GM18508 (cell line): ENCODE measurements around the gene FGD5.

Experiments
- ATAC-seq: cut with Tn5 transposase; IDR thresholded peaks from one replicate; pipeline ENCODE4 v1.9.1; 2021; ENCODE audit warnings: moderate number of reproducible peaks; ENCODE audit not compliant: insufficient read depth, unreplicated experiment

FGD5 gene

DNA sequence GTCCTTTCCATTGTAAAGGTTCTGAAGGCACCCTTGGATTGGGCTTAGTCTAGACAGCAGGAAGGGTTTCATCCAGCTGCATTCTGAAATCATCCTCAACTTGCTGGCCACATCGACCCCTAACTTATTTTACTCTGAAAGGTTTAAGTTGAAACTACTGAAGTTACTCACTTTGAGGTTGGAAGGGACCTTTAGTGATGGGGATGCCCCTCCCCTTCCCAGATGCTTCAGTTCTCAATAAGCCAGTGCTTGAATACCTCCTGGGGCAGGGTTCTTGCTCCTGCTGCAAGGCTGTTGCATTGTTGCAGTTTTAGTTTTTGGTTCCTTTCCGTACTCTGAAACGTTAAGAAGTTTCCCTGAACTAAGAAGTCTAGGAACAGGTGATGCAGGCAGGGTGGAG is 26.4 kb downstream of the FGD5 start:
- ATAC-seq, result no peak

DNA sequence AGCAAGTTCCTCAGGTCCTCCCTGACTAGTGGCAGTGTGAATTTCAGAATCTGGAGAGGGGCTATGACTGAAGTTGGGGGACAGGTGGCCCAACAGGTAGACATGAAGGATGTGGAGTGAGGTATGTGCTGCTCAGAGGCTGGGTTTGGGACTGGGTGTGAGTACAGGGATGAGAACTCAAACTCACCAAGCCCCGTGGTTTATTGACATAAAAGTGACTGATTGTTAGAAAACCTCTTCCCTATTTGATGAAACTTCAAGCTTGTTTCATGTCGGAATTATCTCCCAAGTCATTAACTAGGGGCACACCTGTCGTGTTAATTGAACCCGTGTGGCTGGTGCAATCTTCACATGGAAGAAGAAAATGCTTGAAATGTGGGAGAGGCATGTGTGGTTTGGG is 27.1 kb downstream of the FGD5 start:
- ATAC-seq, result no peak

DNA sequence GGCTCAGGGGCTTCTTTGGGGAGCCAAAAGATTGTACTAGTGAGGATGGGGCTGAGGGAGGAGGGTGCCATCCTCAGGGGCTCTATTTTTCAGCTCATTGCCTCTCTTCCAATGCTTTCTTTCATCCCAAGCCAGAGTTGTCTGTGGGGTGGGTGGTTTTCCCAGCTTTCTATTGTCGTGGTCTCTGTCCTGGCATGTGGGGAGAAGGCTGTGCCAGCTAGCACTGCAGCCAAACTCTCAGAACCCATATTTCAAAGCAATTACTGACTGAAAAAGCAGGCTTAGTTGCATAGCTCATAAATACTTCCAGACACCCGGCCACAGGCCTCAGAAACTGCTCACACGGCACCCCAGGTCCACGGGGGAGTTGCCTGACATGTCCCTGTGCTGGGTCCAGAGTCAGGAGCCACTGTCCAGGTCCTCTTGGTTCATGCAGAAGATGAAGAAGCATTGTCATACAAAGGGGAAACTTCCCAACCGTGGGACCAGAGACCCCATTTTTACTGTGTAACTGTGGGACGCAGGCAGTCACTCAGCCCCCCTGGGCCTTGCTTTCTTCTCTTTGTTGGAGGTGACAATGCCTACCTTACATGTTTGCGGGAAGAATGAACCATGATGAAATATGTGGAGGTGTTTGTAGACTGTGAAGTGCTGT is 27.6 kb downstream of the FGD5 start:
- ATAC-seq, result no peak

DNA sequence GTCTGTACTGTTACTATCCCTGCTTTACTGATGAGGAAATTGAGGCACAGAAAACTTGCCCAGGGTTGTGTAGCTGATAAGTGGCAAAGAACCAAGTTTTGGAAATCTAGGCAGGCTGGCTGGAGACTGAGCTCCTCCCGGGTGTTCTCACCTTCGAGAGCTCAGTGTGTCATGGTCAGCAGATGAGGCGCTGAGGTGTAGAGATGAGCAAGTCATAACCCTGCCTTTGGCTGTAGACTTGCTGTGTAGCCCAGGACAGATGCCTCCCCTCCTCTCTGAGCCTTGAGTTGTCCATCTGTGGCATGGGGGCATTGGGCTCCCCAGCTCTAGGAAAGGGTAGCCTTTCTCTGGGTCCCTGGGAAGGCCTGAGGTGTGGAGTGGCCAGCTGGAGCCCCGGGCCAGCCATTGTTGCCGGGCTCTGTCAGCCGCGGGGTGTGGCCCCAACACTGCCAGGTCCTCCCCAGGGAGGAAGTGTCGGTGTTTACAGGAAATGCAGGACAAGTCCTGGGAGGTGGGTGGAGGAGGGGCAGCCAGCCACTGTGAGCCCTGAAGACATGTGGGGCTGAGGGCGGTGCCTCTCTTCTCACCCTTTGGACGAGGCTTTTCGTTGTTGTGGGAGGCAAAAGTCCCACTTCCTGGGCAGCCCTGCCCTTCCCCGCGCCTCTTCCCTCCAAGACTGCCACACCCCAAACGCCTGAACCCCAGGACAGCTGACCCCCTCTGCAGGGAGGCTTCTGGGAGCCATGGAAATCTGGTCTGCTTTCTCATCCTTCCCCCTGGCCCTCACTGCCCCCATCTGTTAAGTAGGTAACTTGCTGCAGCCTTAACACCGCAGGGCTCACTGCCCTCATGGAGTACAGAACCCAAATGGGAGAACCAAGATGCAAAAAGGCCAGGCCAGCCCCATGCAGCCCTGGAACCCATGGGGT is 29.1 kb downstream of the FGD5 start:
- ATAC-seq, result no peak

DNA sequence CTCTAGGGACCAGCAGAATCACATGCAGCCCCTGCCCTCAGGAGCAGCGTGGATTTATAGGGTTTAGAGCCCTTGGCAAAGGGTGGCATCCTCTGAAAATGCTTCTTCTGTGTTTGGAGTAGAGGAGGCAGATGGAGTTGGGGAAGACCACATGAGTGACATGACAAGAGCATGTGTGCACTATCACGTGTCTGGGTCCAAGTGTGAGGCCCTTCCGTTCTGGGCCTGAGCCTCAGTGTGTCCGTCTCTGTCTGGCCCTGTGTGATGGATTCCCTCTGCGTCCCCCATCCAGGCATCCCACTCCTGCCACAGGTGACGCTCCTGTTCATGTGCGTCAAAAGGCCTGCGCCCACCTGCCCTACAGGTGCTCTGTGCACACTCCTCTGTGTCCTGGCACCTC is 30.1 kb downstream of the FGD5 start:
- no peak for ATAC-seq

DNA sequence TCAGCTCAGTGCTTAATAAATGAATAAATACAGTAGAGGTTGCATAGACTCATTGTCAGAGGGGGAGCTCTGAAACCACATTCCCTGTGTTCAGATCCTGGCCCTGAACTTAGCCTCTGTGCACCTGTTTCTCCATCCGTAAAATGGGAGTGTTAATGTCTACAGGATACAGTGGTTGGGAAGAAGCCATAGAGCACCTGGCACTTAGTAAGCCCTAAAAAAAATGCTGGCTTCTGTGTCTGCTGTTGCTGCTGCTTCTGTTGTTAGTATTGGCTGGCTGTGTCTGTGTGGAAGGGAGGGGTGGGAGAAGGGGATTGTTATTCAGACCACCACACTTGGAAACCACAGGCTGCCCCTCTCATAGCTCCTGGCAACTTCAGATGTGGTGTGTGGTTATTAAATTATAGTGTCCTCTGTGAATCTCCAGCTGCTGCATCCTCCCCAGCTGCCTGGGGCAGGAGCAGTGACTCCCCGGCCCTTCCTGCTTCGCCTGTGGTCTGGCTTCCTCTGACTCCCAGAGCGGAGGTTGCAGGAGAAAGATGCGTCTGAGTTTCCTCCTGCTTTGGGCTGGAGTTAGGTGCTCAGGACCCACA is 31.0 kb downstream of the FGD5 start:
- no peak for ATAC-seq

DNA sequence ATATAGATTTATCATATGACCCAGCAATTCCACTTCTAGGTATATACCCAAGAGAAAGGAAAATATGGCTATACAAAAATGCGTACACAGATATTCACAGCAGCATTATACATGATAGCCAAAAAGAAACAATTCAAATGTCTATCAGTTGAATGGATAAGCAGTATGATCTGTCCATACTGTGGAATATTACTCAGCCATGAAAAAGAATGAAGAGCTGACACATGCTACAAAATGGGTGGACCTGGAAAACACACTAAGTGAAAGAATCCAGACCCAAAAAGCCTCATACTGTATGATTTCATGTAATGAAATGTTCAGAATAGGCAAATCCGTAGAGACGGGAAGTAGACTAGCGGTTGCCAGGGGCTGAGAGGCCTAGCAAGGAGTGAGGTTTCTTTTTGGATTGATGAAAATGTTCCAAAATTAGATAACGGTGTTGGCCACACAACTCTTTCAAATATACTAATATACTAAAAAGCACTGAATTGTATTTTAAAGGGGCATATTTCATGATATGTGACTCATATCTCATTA is 33.4 kb downstream of the FGD5 start:
- no peak for ATAC-seq

DNA sequence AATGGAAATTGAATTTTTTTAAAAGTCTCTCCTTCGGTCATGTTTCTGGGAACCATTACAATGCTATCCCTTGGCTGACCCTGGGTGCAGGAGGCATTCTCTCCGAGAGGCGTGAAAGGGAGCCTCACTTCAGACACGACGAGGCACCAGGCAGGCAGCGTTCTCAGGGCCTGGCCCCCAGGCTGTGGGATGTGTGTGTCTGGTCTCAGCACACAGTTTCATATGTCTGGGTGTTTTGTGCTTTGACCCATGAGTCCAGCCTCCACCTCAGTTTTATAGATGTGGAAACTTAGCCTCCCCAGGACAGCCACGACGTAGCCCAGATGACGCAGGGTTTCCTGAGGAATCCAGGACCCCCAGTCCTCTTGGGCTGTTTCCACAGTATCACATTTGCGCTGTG is 34.0 kb downstream of the FGD5 start:
- ATAC-seq, result no peak

DNA sequence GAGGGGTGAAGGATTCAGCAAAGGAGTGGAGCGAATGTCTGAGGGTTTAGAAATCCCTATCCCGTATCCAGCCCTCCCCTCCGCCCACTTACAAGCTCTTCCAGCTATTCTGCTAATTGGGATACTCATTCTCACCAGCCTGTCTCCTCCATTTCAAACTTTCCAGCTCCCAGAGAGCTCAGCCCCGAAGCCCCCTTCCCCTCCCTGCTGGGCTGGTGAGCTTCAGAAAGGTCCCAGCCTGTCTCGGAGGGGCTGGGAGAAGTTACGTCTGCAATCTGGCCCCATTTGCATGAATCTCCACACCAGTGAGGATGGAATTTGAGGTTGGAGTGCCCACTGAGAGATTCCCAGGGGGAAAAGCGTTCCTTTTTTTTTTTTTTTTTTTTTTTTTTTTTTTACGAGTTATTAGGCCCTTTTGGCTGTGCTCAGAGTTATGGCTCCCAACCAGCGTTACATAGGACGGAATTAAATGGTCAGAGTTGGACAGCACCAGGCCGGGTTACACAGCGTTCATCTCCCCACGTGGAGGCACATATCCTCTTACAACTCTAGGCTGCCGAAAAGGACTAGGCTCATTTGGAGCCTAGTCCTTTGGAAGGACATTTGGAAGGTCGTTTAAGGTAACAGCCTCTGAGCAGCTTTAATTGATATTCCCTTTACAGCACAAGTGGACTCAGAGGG is 34.6 kb downstream of the FGD5 start:
- ATAC-seq, result no peak

DNA sequence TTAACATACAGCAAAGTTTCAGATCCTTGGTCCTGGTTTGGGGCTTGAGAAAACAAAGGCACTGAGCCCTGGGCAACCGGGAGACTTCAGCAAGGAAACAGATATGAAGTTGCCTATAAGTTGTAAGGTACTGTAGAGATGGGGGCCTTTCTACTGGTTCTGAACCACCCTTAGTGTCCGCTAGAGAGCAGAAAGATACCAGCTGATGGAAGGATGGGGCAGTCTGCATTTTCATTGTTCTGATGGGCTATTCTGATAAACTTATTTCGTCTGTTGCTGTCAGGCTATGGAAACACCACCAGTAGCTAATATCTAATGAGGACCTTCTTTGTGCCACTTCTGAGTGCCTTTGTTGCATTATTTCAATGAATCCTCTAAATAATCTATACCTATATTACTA is 38.7 kb downstream of the FGD5 start:
- no peak for ATAC-seq

DNA sequence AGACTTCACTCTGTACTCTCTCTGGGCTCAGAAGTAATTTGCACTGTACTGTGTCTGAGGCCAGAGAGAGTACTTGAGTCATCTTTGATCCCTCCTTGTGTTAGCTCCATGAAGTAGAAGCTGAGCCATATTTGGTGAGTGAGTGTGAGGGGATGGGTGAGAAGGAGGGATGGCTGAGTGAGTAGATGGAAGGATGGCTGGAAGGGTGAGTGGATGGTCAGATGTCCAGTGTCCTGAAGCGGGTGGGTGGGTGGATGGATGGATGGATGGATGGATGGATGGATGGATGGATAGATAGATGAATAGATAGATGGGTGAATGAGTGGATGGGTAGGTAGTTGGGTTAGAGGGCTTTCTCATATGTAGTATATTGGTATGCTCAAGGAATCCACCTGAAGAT is 39.3 kb downstream of the FGD5 start:
- no peak for ATAC-seq

DNA sequence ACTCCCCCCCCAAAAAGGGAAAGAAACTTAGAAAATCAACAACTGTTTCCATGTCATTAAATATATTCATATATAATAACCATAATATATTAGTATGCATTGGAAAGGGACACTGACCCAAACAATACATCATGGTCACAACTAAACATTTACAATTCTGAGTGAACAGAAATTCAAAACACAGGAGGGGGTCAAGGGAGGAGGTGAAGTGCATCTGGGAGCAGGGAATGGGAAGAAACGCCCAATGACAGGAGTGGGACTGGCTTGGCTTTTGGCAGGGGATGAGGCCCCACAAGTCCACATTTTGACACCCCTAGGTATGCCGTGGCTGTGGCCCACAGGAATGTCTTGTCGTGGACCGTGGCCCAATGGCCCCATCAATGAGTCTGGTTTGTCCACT is 41.1 kb downstream of the FGD5 start:
- ATAC-seq, result no peak

DNA sequence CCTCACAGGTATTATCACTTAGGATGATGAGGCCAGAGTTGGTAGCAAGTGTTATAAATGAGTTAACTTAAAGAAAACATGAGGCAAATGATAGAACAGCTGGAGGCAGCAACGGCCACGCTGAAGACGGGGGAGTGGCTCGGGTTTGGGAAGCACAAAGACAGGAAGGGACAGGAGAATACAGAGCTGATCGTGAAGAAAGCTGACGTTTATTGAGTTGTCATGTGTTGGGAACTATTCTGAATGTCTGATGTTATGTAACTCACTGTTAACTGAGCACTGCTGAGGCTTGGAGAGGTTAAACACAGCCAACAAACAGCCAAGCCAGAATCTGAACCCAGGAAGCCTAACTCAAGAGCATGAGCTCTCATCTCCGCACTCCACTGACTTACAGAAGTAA is 42.3 kb downstream of the FGD5 start:
- ATAC-seq, result no peak

DNA sequence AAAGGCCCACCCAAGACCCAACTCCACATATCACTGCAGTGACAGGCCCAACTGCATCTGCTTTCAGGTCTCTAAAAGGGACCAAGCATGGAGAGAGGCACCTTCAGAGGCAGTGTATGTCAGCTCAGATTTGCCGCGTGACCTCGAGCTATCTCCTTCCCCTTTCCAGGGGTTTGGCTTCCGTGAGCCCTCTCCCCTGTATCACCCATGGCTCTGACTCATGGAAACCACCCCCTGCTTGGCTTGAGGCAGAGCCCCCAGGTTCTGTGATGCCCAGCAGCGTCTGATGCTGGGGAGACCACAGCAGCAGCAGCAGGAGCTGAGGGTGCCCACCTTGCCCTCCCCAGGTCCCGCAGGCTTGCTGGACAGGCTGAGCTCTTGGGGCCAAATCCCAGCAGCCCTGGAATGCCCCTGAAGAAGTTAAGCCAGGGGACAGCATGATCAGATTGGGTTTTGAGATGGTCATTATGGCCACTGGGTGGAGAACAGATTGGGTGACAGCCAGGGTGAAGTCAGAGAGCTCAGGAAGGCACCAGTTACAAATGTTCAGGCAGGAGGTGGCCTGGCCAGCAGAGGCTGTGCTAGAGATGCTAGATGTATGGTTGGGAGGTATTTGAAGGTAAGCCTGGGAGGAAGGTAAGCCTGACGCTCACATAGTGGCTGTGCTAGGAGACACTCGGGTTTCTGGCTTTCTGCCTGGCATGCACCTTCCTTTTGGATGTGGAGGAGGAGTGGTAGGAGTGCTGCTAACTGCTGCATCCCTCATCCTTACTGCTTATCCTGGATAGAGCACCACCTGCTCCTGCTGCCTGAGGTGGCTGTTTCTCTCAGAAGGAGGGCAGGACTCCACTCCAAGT is 42.9 kb downstream of the FGD5 start:
- ATAC-seq, result no peak

DNA sequence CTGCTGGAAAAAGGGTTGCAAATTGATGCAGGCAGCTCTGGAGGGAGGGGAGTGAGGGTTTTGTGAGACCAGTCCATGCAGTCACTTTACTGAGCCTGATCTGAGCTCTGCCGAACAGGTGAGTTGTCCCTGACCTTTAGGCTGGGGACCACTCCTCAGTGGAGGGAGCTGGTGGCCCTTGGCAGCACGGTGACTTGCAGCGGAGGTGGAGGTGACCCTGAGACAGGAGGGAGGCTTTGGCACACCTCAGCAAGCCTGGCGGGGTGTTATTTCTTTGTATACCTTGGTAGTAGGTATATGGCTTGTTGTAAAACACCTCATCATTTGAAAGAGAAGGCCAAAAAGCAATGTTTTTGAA is 43.5 kb downstream of the FGD5 start:
- ATAC-seq, result no peak

DNA sequence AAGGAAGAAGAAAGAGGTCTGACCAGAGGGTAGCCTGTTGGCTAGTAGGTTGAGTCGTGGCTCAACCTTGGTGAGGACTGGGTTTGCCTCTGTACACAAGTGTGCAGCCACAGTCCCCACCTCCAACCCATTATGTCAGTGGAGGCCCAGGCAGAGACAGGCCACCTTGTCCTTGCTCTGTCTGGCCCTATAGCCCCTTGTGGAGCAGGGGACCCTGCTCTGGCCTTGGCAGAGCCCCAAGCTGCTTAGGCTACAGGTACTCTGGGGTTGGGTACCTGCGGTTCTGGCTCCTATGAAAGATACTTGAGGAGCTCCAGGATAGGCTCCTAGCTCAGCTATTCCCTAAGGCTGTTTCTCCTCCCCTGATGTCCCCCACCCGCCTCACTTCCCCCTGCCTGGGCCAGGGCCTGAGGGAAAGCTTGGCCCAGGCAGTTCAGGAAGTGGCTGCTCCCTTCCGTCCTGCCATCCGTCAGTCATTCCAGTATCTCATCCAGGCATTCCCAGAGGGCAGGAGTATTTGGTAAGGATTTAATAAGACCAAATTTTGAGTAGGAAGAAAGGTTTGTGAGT is 44.0 kb downstream of the FGD5 start:
- ATAC-seq, result no peak

DNA sequence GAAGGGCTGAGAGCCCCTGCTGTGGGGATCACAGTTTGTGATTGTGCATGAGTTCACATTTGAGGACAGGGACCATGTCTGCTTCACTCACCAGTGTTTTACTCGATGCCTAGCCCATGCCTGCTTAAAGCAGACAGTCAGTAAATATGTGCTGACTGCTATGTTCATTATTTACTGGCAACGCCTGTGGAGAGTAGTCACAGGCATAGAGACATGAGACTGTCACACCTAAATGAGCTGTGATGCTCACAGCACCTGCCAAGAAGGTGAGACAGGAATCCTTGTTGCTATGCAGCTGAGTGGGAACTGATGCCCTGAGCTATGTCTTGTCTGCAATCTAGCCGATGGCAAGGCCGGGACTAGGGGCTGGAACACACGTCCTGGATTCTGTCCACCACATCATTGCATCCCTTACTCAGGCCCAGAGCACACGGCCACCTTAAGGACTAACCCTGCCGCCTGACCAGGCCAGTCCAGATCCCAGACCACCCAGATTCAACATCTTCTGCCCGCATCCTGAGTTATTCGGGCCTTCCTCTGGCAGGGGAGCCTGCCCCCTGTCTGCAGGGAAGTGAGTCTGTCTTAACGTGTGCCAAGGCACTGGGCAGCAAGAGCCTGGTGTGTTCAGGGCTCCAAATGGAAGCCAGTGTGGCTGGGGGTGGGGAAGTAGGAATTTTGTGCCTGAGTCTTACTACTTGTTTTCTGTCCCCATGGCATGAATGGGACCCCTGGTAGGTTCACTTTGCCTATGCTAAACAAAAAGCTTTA is 44.8 kb downstream of the FGD5 start:
- ATAC-seq, result no peak

DNA sequence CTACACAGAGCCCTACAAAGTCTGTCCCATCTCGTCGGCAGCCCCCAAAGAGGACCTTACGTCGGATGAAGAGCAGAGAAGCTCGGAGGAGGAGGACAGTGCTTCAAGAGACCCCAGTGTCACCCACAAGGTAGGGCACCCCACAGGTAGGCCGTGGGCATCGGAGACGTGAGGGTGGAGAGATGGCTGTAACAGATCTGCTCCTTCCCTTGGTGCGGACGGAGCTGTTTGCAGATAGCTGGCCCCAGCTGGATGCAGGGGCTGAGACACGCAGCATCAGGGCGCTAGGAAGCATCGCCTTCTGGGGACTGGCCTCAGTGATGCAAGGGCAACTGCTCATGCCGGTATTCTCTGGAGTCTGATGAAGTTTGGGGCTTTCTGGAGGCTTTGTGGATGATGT is 45.4 kb downstream of the FGD5 start:
- no peak for ATAC-seq

DNA sequence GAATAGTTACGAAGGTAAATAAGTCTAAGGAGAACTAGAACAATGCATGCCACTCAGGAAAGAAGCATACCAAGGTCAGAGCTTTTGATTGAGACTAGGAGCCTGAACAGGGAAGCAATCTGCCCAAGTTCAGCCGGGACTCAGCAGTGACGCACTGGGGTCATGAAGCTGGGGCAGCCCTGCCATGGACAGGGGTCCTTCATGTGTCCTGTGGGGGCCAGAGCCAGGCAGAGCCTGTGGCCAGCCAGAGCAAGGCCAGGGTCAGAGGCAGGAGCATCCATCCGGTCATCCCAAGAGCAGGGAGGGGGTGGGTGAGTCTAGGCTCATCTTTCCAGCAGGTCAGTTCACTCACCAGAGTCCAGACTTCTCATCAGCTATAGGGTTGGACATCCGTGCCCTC is 47.9 kb downstream of the FGD5 start:
- no peak for ATAC-seq
